Measurements from ENCODE around the gene SUSD4. TPM values are rescaled to one million over a fixed set of nuclear protein-coding genes. Genes with fewer than 3 reads are reported as not detected.

Gene SUSD4
- total and polyA plus RNA-seq, 9 of the 15 experiments (the other 6 are each of a cell fraction or from before 2014, with no cell fraction given) = 0.06 to 1.7 (median 0.09) TPM; not detected in 4

GRCh38 chr1:223200903-223201302, 163.1 kb downstream of the SUSD4 start:
- Histone ChIP-seq H3K4me1 (replicated peaks in 1 of 2; ENCODE audit: control insufficient read depth in 2 of 2, insufficient read depth in 2 of 2, low read length in 2 of 2) (peaks cover 2 to 6% of the 10 kb centered on the region in 2 experiments; a peak in 3 of 5 replicates), H3K9me3 (replicated peaks; ENCODE audit: control insufficient read depth, insufficient read depth, low read depth, low read length) (no peaks in the 10 kb centered on the region), H3K9me1 (ENCODE audit: control insufficient read depth, insufficient read depth, low read length) (no peaks in the 10 kb centered on the region), H3K79me2 (ENCODE audit: control insufficient read depth, insufficient read depth, low read length) (no peaks in the 10 kb centered on the region), H3K36me3 (ENCODE audit: control insufficient read depth, insufficient read depth, low read length) (no peaks in the 10 kb centered on the region), H3K27ac (ENCODE audit: extremely low read depth, low read depth, low read length) (no peak overlapping the region), H3K9ac (ENCODE audit: insufficient read depth in 1 of 2, low read depth in 2 of 2, low read length in 2 of 2) (no peak overlapping the region), H4K20me1 (replicated peaks; ENCODE audit: control insufficient read depth, insufficient read depth, low read length) (no peaks in the 10 kb centered on the region), H3K27me3 (ENCODE audit: control insufficient read depth in 2 of 2, insufficient read depth in 2 of 2, low read length in 2 of 2) (no peaks in the 10 kb centered on the region; a peak in 1 of 5 replicates), H3K4me2 (ENCODE audit: insufficient read depth, low read length) (no peak overlapping the region), H3K4me3 (no peak overlapping the region), H2AFZ (ENCODE audit: low read depth, low read length) (no peak overlapping the region)
- CTCF ChIA-PET (ENCODE audit: low intra/inter-chr PET ratio) = no interaction called here
- no peak for ATAC-seq
- in situ Hi-C loops (cut with MboI) = no loop called here
- DNase-seq (ENCODE audit: extremely low read depth in 1 of 4, low spot score in 3 of 4) = no peak
- intact Hi-C loops (cut with micrococcal nuclease) = no loop called here
- WGBS (ENCODE audit: insufficient coverage, low coverage, missing lambda C conversion rate) = 68% methylated on average over 6 of the region's 6 CpGs
- no TSS peak for BruUV-seq (replicated peaks)
- POLR2A ChIA-PET = interaction anchor here (0.8 kb wide), 1 partner anchor 412 kb away, joined by 3 read pairs; no protein-coding TSS in a partner anchor
- FAIRE-seq = no peak
- TF ChIP-seq SFPQ (IDR thresholded peaks at IDR 0.05; ENCODE audit: low read depth, low read length) (no peak), FUS (optimal IDR thresholded peaks at IDR 0.05; ENCODE audit: low read depth, low read length) (no peak), ZBTB40 (IDR thresholded peaks at IDR 0.05) (no peak), ZBTB40 (CRISPR knock-in tag; IDR thresholded peaks at IDR 0.05) (no peak)
- TF ChIP-seq, protein P1, sequence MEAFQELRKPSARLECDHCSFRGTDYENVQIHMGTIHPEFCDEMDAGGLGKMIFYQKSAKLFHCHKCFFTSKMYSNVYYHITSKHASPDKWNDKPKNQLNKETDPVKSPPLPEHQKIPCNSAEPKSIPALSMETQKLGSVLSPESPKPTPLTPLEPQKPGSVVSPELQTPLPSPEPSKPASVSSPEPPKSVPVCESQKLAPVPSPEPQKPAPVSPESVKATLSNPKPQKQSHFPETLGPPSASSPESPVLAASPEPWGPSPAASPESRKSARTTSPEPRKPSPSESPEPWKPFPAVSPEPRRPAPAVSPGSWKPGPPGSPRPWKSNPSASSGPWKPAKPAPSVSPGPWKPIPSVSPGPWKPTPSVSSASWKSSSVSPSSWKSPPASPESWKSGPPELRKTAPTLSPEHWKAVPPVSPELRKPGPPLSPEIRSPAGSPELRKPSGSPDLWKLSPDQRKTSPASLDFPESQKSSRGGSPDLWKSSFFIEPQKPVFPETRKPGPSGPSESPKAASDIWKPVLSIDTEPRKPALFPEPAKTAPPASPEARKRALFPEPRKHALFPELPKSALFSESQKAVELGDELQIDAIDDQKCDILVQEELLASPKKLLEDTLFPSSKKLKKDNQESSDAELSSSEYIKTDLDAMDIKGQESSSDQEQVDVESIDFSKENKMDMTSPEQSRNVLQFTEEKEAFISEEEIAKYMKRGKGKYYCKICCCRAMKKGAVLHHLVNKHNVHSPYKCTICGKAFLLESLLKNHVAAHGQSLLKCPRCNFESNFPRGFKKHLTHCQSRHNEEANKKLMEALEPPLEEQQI (IDR thresholded peaks at IDR 0.05) = no peak

Data from K562 (cell line).